SK-N-SH (cell line): ENCODE results near the gene MED16.

Source experiments
- EP300 ChIP-seq, 2 experiments: IDR thresholded peaks; 2 replicates each; pipeline versions ENCODE4 v1.4.0 to v1.6.1; 2012; ENCODE audit warnings: borderline replicate concordance in 1 of 2, low read depth in 1 of 2, low read length in 1 of 2
- EZH2phosphoT487 ChIP-seq: fragments of 200-600 bp; sonication (generic); IDR thresholded peaks from 2 replicates; pipeline ENCODE4 v1.6.1; 2017; ENCODE audit warnings: low read depth, mixed run types, mild to moderate bottlenecking, antibody characterized with exemption, moderate library complexity, borderline replicate concordance
- IRF3 ChIP-seq: fragments of 150-350 bp; IDR thresholded peaks from 2 replicates; pipeline ENCODE4 v1.6.1; 2016; ENCODE audit warnings: mild to moderate bottlenecking, low read depth, low read length
- NFIC ChIP-seq: IDR thresholded peaks from 2 replicates; pipeline ENCODE4 v1.4.0; 2012; ENCODE audit warnings: borderline replicate concordance
- POLR2AphosphoS5 ChIP-seq: IDR thresholded peaks from 2 replicates; pipeline ENCODE4 v1.6.1; 2012; ENCODE audit warnings: low read depth, low read length
- RAD21 ChIP-seq: IDR thresholded peaks from 2 replicates; pipeline ENCODE4 v1.6.1; 2012; ENCODE audit warnings: mild to moderate bottlenecking, low read length
- REST ChIP-seq: IDR thresholded peaks from 2 replicates; pipeline ENCODE4 v1.6.1; 2012; ENCODE audit warnings: mild to moderate bottlenecking, low read depth, low read length, moderate library complexity
- TAF1 ChIP-seq: IDR thresholded peaks from 2 replicates; pipeline ENCODE4 v1.6.1; 2012; ENCODE audit warnings: low read depth, mild to moderate bottlenecking, low read length, moderate library complexity, borderline replicate concordance
- TF ChIP-seq, protein P1 (sequence below): IDR thresholded peaks from 2 replicates; pipeline ENCODE4 v1.4.0; 2012; ENCODE audit warnings: low read depth, borderline replicate concordance
- TF ChIP-seq, protein P2 (sequence below): fragments of 200-600 bp; sonication (generic); IDR thresholded peaks from 2 replicates; pipeline ENCODE4 v1.6.1; 2017; ENCODE audit warnings: antibody characterized with exemption, mild to moderate bottlenecking, moderate library complexity

- TF ChIP-seq, protein P1, sequence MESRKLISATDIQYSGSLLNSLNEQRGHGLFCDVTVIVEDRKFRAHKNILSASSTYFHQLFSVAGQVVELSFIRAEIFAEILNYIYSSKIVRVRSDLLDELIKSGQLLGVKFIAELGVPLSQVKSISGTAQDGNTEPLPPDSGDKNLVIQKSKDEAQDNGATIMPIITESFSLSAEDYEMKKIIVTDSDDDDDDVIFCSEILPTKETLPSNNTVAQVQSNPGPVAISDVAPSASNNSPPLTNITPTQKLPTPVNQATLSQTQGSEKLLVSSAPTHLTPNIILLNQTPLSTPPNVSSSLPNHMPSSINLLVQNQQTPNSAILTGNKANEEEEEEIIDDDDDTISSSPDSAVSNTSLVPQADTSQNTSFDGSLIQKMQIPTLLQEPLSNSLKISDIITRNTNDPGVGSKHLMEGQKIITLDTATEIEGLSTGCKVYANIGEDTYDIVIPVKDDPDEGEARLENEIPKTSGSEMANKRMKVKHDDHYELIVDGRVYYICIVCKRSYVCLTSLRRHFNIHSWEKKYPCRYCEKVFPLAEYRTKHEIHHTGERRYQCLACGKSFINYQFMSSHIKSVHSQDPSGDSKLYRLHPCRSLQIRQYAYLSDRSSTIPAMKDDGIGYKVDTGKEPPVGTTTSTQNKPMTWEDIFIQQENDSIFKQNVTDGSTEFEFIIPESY = no peak
- TF ChIP-seq, protein P2, sequence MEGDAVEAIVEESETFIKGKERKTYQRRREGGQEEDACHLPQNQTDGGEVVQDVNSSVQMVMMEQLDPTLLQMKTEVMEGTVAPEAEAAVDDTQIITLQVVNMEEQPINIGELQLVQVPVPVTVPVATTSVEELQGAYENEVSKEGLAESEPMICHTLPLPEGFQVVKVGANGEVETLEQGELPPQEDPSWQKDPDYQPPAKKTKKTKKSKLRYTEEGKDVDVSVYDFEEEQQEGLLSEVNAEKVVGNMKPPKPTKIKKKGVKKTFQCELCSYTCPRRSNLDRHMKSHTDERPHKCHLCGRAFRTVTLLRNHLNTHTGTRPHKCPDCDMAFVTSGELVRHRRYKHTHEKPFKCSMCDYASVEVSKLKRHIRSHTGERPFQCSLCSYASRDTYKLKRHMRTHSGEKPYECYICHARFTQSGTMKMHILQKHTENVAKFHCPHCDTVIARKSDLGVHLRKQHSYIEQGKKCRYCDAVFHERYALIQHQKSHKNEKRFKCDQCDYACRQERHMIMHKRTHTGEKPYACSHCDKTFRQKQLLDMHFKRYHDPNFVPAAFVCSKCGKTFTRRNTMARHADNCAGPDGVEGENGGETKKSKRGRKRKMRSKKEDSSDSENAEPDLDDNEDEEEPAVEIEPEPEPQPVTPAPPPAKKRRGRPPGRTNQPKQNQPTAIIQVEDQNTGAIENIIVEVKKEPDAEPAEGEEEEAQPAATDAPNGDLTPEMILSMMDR = no peak
- TF ChIP-seq TAF1 (no peak), POLR2AphosphoS5 (no peak), IRF3 (no peak), EP300 (IDR thresholded peaks at IDR 0.05; ENCODE audit: borderline replicate concordance in 1 of 2, low read depth in 1 of 2, low read length in 1 of 2) (no peak), NFIC (no peak), EZH2phosphoT487 (no peak), REST (no peak), RAD21 (no peak)
Observed at GRCh38 chr19:852136-853013, 40.6 kb downstream of the MED16 start, which contains the start of gene ELANE.
